GM18519 (cell line): ENCODE data around the gene KIAA1328.

ENCODE experiments used
- ATAC-seq: cut with Tn5 transposase; IDR thresholded peaks from one replicate; pipeline ENCODE4 v1.9.1; 2021; ENCODE audit warnings: mild to moderate bottlenecking, moderate library complexity; ENCODE audit not compliant: unreplicated experiment, low FRiP score

The KIAA1328 gene

DNA sequence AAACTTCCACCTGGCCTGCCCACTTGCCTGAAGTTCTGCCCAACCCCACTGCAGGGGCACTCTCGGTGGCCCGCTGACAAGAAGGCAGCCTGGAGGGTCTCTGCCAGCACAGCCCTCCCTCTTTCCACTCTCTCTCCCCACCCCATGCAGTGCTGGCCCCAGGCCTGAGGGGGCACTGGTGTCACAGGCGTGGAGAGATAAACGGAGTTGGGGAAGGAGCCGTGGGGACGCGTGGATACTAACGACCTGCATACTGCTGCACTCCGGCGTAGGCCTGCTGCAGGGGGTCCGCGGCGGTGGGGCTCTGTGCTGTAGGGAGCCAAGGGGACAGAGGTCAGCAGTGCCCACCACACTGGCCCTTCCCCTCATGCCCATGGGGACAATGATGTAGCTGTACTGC lies 437.4 kb downstream of the KIAA1328 start:
- ATAC-seq = no peak

DNA sequence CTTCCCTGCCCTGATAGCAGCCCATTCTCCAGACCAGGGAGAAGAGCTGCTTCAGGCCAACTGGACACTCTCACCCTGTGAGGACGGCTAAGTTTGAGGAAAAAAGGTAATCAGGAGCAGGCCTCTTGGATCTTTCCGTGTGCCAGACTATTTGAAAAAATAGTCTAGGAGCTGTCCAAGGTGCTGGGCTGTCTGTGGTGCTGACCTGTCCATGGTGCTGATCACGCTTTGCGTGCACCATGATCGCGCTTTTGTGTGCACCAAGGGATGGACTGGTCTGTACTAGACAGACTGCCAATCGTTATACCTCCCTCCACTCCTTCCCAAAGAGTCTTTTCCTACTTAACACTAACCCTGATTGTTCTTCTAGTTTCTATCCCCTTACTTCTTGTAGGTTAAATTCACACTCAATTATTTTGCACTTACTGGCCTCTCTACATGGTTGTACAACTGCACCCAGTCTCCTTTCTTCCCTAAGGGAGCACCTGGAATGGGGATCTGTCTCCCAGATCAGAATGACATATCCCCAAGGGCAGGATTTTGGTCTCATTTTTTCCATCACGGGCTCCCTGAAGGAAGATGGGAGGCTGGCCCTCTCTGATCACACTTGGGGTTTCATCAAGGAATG lies 441.2 kb downstream of the KIAA1328 start:
- ATAC-seq = no peak

DNA sequence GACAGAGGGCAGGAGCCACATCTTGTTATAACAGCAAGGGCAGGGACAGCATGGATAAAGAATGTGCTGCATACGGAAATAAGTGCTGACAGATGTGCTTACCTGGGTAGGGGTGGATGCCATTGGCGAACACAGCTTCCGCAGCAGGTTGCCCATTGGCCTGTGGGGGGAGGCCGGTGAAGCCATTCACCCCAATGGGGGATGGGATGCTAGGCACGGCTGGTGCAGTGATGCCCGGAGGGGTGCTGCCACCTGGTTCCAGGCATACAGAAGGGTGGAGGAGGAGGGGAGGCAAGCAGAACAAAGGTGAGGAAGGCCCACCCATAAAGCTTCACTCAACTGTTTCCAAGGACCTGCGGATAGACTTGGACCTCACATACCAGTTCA lies 441.7 kb downstream of the KIAA1328 start:
- ATAC-seq = no peak

DNA sequence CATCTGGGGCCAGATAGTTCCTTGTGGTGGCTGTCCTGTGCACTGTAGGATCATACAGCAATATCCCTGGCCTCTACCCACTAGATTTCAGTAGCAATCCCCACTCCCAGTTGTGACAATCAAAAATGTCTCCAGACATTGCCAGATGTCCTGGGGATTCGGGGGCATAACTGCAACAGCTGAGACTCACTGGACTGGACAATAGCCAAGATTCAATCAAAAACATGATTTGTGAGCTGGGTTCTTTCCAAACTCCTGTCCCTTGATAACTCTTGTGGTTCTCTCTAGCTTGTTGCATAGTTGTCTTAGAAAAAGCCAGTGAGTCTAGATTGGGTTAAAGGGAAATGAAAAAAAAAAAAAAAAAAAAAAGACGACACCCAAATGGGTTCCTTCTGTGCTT lies 443.3 kb downstream of the KIAA1328 start:
- no peak for ATAC-seq

DNA sequence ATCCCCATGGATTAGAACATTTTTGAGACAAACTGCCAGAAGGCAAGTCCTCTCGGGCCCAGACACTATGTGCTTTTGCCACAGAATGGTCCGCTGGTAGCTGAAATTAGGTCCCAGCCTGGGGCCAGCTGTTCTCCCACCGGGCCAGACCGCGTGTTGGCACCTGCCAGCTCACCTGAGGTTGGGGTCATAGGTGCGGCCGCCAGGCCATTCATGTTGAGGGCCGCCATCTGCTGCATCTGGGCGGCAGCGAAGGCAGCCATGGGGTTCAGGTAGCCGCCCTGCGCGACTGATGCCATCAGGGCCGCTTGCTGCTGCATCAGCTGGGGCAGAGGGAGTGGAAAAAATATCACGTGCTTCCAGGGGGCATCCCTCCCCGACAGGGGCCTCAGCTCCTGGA lies 443.9 kb downstream of the KIAA1328 start:
- no peak for ATAC-seq

DNA sequence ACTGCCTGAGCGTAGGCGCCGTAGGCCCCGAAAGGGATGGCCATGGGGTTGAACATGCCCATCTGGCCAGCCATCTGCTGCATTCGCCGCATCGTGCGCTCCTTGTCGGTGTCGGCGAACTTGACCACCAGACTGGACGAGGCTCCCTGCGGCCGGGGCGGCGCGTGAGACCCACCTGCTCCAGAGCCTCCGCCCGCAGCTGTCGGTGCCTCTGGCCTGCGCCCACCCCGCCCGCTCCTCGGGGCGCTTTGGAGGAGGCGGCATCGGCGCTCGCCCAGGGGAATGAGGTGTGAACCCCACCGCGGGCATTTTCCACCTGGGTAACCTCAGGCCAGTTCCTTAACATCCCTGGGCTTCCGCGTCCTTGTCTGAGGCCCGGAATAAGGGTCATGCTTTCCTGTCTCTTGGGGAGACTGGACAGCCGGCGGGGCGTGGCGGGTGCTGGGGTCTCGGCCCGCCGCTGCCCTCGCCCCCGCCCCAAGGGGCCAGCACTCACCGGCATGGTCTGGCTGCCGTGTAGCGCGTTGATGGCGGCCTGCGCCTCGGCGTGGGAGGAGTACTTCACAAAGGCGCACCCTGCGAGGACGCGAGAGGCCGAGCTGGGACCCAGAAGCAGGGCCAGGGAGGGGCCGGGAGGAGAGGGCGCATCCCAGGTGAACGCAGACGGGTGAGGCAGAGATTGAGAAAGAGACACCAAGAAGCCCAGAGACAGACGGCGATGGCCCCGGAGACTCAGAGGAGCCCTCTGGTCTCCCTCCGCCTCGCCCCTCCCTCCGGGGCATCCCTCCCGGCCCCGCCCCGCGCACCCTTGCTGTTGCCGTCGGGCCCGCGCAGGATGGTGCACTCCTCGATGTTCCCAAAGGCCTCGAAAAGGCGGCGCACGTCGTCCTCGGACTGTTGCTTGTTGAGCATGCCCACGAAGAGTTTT lies 445.6 kb downstream of the KIAA1328 start:
- ATAC-seq = no peak

DNA sequence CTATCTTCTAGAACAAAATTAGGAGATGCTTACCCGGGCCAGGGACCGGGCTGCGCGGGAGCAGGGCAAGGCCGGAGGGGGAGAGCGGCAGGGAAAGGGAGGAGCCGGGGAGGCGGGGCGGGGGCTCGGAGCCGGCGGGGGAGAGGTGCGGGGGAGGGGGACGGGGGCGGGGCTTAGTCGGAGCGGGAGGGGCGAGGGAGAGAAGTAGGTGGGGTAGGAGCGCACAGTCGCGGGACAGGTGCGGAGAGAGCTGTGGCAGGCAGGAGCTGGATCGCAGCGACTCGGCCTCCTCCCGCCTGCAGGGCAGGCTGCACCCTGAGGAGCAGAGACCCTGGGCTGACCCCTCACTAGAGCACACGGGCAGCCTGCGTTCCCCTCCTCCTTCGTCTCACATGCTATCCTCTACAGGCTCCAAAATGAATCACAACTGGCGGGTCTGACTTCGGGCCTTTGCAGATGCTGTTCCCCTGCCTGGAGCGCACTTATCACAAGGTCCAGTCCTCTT lies 446.4 kb downstream of the KIAA1328 start:
- no peak for ATAC-seq

DNA sequence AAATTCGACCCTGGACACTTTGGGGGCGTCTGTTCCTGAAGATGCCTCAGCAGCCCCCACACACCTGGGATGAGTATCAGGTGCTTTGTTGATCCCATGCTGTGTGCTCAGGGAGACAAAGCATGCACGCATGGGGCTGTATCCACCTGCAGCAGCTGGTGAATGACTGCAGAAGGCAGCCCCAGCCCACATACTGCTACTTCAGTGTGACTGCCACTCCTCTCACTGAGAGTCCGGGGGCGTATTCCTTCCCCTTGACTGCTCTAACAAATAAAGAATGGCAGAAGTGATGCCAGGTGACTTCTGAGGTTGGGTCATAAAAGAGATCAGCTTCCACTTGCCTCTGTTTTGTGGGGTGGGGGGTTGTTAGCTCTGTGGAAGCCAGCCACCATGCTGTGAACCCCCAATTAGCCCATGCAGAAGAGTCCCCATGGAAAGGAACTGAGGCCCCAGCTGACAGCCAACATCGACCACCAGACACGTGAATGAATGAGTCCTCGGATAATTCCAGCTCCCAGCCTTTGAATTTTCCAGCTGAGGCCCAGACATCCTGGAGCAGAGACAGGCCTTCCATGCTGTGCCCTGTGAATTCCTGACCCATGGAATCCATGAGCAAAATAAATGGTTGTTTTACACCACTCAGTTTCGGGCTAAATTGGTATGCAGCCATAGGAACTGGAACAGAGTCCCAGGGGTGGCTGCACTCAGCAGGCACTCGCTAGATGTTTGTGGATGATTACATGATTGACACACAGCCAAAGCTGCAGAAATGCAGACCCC lies 447.4 kb downstream of the KIAA1328 start:
- ATAC-seq = no peak

DNA sequence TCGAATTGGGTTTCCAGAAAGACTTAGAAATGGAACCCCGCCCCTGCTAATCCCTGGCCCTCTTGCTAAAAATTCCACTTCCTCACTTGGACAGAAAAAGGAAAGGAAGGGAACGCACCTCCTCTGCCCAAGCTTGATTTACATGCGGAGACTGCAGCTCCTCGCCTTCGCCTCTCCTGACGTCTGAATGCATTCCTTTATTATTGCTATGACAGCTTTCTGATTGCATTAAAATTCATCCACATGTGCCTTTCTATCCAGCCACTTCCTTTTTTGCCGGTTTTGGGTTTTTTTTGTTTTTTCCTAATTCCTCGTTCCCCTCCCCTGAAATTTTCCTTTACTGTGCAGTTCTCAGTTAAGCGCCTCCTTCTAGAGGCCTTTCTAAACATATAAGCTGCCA lies 448.9 kb downstream of the KIAA1328 start:
- ATAC-seq = no peak
